Adrenal gland (tissue), 12 donors: ENCODE results near the gene GET3. TPM values are rescaled to one million over a fixed set of nuclear protein-coding genes. Genes with fewer than 3 reads are reported as not detected.

ENCODE experiments used
- DNase-seq, 7 donors: peaks; one replicate each; pipeline ENCODE4 v3.0.0-alpha.2; 2019 to 2020
- H3K27ac ChIP-seq, 5 donors: fragments of 200-600 bp; sonication (generic) in 4 of 5; 1 replicate in 3 of 5; 2 replicates in 2 of 5; pipeline versions ENCODE4 v1.5.1 to v1.8.0; 2016 to 2020; ENCODE audit warnings: mild to moderate bottlenecking in 1 of 5
- H3K27me3 ChIP-seq: fragments of 200-600 bp; 2 replicates; pipeline ENCODE4 v1.8.0; 2021
- H3K36me3 ChIP-seq, 2 donors: fragments of 200-600 bp; replicated peaks in 1 of 2; 1 replicate in 1 of 2; 2 replicates in 1 of 2; pipeline versions ENCODE4 v1.5.1 to v1.8.0; 2018 to 2022
- H3K4me1 ChIP-seq, 2 donors: fragments of 200-600 bp; replicated peaks in 1 of 2; 1 replicate in 1 of 2; 2 replicates in 1 of 2; pipeline versions ENCODE4 v1.5.1 to v1.8.0; 2018 to 2021
- H3K4me3 ChIP-seq, 4 donors: fragments of 200-600 bp; sonication (generic) in 3 of 4; one replicate each; pipeline ENCODE4 v1.5.1; 2016 to 2018
- H3K9me3 ChIP-seq, 3 donors: fragments of 200-600 bp; sonication (generic) in 1 of 3; replicated peaks in 1 of 3; 1 replicate in 2 of 3; 2 replicates in 1 of 3; pipeline versions ENCODE4 v1.5.1 to v1.8.0; 2016 to 2021
- POLR2A ChIP-seq, 2 donors: fragments of 450-650 bp; IDR thresholded peaks; one replicate each; pipeline ENCODE4 v1.6.1; 2017; ENCODE audit warnings: antibody characterized with exemption in 2 of 2, mild to moderate bottlenecking in 2 of 2, moderate library complexity in 1 of 2
- WGBS, 4 donors: extraction: QIAGEN DNeasy Blood & Tissue Kit in 2 of 4; methylation state at CpG; one replicate each; pipeline versions ENCODE4 v1.1.5 to v1.1.7; 2013 to 2017; 5-methylcytosine and 5-hydroxymethylcytosine counted together
- intact Hi-C, 2 donors: fragments of 100-400 bp; cut with DNase I; formaldehyde crosslinking; loops; one replicate each; pipeline versions ENCODE4 v1.14.1 to v1.15.0; 2022 to 2023
- polyA plus RNA-seq, 3 donors: library from polyadenylated mRNA; stranded (reverse); fragments of 200-250 nt in 2 of 3; fragments of 350-450 nt in 1 of 3; fragmentation: Illumina TruSeq in 1 of 3; extraction: RNeasy Lipid Tissue Mini Kit (QIAGEN cat#74804) in 1 of 3; gene quantifications; one replicate each; pipeline ENCODE4 v1.2.3, GENCODE V29; 2013 to 2014
- total RNA-seq, 9 donors: library from RNA; depleted of rRNA in 4 of 9; stranded (reverse); fragments of >200 nt in 4 of 9; fragments of 120-200 nt in 1 of 9; fragmentation: NEBNext Ultra II Directional in 1 of 9; extraction: Animal tissue kit (Norgen Biotek cat#: 25700) in 1 of 9; gene quantifications; one replicate each; pipeline versions ENCODE4 v1.1.0 to v1.2.4, GENCODE V29; 2013 to 2023
- TF ChIP-seq, protein P1 (sequence below), 6 experiments: fragments of 450-650 bp in 4 of 6; fragments of 200-600 bp in 2 of 6; sonication (generic) in 1 of 6; IDR thresholded peaks; 1 replicate in 5 of 6; 2 replicates in 1 of 6; pipeline versions ENCODE4 v1.5.1 to v1.8.0; 2016 to 2021; ENCODE audit warnings: antibody characterized with exemption in 6 of 6, mild to moderate bottlenecking in 2 of 6, moderate library complexity in 1 of 6
- donor health status: healthy with polysubstance abuse.
- donor health status: Bipolar disorder and iron deficiency.
- donor health status: DM: yes; HTN: yes; CAD: no.
- donor health status: DM: no; HTN: no; CAD: no.
- donor health status: DM: no; HTN: no; CAD: no.
- donor health status: DM: yes; HTN: yes; CAD: no.

The GET3 gene
- total and polyA plus RNA-seq, 12 donors, result 50.3 to 97.7 (median 81.8) TPM

DNA sequence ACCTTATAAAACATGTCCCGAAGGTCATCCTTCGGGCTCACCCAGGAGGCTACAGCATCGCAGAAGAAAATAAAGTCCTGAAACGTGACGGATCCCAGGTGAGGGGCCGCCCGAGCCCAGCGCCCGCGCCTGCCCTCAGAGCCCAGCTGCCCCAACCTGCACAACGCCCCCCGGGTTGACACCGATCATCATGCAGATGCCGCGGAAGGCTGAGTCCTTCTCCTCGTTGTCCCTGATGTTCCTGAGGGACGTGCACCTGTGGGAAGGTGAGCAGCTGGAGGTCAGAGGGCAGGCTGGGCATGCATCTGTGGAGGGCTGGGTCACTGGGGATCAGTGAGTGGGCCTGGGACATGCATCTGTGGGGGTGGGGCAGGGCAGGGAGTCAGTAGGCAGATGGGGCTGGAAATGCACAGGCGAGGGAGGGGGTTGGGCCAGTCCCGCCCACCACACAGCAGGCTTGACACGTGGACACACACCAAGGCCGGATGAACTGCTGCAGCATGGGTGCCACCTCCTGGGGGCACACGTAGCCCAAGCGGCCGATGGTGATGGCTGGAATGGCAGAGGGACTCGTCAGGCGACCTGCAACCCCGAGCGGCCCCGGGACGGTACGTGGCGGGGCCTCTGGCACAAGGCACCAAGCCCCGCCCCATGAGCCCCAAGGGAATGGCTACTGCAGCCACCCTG, 35.6 kb upstream of the GET3 start:
- H3K9me3 ChIP-seq, result no peaks in the 10 kb centered on the region
- peaks cover 0 to 67% of the 10 kb centered on the region in 2 donors for H3K36me3 ChIP-seq
- 79 to 87% (median 84%) methylated on average over 19 to 33 of the region's 33 CpGs for WGBS, 4 donors
- DNase-seq, result no peak
- no peaks in the 10 kb centered on the region for H3K27me3 ChIP-seq
- TF ChIP-seq, protein P1, sequence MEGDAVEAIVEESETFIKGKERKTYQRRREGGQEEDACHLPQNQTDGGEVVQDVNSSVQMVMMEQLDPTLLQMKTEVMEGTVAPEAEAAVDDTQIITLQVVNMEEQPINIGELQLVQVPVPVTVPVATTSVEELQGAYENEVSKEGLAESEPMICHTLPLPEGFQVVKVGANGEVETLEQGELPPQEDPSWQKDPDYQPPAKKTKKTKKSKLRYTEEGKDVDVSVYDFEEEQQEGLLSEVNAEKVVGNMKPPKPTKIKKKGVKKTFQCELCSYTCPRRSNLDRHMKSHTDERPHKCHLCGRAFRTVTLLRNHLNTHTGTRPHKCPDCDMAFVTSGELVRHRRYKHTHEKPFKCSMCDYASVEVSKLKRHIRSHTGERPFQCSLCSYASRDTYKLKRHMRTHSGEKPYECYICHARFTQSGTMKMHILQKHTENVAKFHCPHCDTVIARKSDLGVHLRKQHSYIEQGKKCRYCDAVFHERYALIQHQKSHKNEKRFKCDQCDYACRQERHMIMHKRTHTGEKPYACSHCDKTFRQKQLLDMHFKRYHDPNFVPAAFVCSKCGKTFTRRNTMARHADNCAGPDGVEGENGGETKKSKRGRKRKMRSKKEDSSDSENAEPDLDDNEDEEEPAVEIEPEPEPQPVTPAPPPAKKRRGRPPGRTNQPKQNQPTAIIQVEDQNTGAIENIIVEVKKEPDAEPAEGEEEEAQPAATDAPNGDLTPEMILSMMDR (IDR thresholded peaks at IDR 0.05), result no peak
- no peak for TF ChIP-seq POLR2A (IDR thresholded peaks at IDR 0.05)
- no peak overlapping the region for H3K4me3 ChIP-seq
- intact Hi-C loops, result no loop called here
- H3K4me1 ChIP-seq, result peaks cover 0 to 6% of the 10 kb centered on the region in 2 donors
- no peak overlapping the region for H3K27ac ChIP-seq

DNA sequence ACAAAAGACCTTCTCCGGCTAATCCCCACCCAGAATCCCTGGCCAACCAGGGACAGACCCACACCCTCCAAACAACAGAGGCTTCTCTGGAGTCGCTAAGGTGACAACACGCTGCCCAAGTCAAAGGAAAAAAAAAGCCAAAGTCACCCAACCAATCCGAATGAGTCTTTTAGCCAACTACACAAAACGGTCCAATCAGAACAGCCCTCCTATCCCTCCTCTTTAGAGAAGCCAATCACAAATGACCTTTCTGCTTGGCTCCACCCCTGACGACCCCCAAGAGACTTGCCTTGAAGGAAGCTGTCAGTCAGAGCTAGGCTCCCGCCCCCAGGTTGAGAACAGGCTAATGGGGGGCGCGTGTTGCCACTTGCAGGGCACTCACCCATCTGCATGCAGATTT, 34.3 kb upstream of the GET3 start:
- peaks cover 0 to 80% of the 10 kb centered on the region in 2 donors for H3K36me3 ChIP-seq
- WGBS, 4 donors, result 67 to 79% (median 70%) methylated on average over 9 of the region's 9 CpGs
- TF ChIP-seq, protein P1 (IDR thresholded peaks at IDR 0.05), result no peak
- no peak for TF ChIP-seq POLR2A (IDR thresholded peaks at IDR 0.05)

DNA sequence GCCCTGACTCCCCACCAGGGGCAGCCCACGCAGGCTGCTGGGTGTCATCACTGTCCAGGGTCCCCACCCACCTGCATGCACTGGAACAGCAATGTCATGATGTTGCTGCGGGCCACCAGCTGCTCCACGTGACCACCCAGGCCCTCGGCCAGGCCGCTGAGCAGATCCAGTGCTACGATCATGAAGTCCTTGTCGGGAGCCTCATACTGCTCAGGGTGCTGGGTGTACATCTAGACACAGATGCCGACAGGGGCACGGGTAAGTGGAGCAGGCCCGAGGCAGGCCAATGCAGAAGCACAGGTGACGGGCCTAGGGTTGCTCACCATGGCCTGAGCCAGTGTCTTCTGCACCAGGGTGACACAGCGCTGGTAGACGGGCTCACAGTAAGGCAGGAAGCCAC, 32.1 kb upstream of the GET3 start:
- H3K9me3 ChIP-seq, result no peaks in the 10 kb centered on the region
- no peaks in the 10 kb centered on the region for H3K4me1 ChIP-seq
- H3K27me3 ChIP-seq, result no peaks in the 10 kb centered on the region
- WGBS, 4 donors, result 92 to 95% (median 93%) methylated on average over 6 to 13 of the region's 13 CpGs
- no peak for DNase-seq
- H3K36me3 ChIP-seq, result peaks cover 0 to 99% of the 10 kb centered on the region in 2 donors
- TF ChIP-seq POLR2A (IDR thresholded peaks at IDR 0.05), result no peak
- TF ChIP-seq, protein P1 (IDR thresholded peaks at IDR 0.05), result no peak
- intact Hi-C loops, result no loop called here
- no peak overlapping the region for H3K4me3 ChIP-seq
- no peak overlapping the region for H3K27ac ChIP-seq

More for the DNA sequence above, 34.3 kb upstream of the GET3 start:
- Histone ChIP-seq H3K27ac (no peak overlapping the region), H3K27me3 (no peaks in the 10 kb centered on the region), H3K4me1 (no peaks in the 10 kb centered on the region), H3K4me3 (no peak overlapping the region), H3K9me3 (no peaks in the 10 kb centered on the region)
- intact Hi-C loops, result no loop called here
- no peak for DNase-seq

DNA sequence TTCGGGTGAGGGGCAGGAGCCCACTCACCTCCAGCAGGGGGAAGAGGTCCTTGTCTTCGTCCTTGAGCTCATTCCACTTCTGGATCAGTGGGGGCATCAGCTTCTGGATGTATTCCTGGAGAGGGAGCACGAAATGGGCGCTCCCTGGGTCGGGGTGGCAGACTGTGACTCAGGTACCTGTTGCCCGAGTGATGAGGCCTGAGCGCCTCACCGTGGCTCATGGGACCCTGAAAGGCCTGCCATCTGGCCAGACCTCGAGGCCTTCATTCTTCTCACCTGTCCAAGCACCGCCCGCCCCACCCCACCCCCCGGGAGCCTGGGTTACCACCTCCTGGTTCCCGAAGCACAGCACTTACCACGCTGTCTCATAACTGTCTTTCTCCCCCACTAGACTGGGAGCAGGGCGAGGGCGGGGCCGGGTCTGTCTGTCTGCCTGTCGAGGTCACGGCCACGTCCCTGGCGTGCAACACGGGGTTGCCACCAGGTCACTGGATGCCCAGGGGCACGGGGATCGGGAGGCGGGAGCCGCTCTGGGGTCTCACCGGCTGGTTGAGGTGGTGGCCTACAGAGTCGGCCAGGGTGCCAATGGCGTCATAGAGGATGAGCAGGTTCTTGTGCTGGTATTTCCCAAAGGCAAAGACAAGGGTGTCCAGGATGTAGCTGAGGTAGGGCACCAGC, 31.5 kb upstream of the GET3 start:
- Histone ChIP-seq H3K4me3 (no peak overlapping the region), H3K9me3 (no peaks in the 10 kb centered on the region), H3K27me3 (no peaks in the 10 kb centered on the region), H3K27ac (no peak overlapping the region), H3K4me1 (no peaks in the 10 kb centered on the region), H3K36me3 (peaks cover 0 to 99% of the 10 kb centered on the region in 2 donors)
- 82 to 87% (median 83%) methylated on average over 9 to 29 of the region's 29 CpGs for WGBS, 4 donors
- intact Hi-C loops, result no loop called here
- TF ChIP-seq POLR2A (IDR thresholded peaks at IDR 0.05), result no peak
- DNase-seq, result no peak
